Hematopoietic multipotent progenitor cell treated with erythropoietin and hydrocortisone succinate and interleukin-3 and kit ligand, for 6 days (in vitro differentiated cells): Measurements from ENCODE around the gene GOLT1B.
A peak's percentile ranks its signal among the peaks of the same experiment; 100 is the strongest.
"Not testable (repeated sequence)": the region's sequence is repeated elsewhere in the genome, so short reads cannot be mapped to it uniquely, and the experiment has no call there.

Experiments used
- DNase-seq: peaks from one replicate; pipeline ENCODE4 v3.0.0-alpha.2; 2015

Gene GOLT1B

GRCh38 chr12:21501258-21502163, at the start of gene GOLT1B, which contains the start of gene RECQL:
Gene GOLT1B, plus strand, starts transcription at chr12:21501789. Its CDS starts 135 bp downstream, at chr12:21501924.
Gene RECQL, minus strand, starts transcription at chr12:21501635. Its CDS starts 2,065 bp downstream, at chr12:21499570.
- peak; percentile 99 for DNase-seq

- no peak for DNase-seq
These were observed 48.2 kb upstream of the GOLT1B start for GRCh38 chr12:21453312-21453852.

DNA sequence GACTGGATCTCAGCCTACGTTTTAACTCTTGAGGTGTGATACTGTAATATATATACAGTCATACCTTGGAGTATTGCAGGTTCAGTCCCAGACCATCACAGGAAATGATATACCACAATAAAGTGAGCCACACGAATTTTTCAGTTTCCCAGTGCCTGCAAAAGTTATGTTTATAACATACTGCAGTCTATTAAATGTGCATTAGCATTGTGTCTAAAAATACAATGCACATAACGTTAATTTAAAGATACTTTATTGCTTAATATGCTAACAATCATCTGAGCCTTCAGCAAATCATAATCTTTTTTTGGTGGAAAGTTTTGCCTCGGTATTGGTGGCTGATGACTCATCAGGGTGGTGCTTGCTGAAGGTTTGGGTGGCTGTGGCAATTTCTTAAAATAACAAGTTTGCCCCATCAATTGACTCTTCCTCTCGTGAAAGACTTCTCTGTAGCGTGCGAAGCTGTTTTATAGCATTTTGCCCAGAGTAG, 45.3 kb upstream of the GOLT1B start:
- peak; percentile 7 for DNase-seq

- no peak for DNase-seq
These were observed 42.1 kb upstream of the GOLT1B start for GRCh38 chr12:21459474-21459873.

DNA sequence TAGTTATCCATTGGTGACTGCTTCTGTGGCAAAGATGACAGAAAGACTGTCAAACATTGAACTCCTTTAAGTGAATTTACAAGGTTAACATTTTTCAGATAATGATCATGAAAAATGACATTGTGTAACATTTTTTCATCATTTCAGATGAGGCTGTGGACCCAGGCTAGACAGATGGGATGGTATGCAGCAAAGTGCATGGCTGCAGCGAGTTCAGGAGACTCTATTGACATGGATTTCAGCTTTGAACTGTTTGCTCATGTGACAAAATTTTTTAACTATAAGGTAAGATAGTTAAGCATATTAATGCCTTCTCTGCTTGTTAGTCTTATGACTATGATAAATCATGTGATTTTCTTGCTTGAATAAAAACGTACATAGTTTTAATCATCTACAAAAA, 34.3 kb upstream of the GOLT1B start:
- not testable (repeated sequence) for DNase-seq

- DNase-seq = no peak
These were observed 30.3 kb upstream of the GOLT1B start for GRCh38 chr12:21471294-21471693.

GRCh38 chr12:21472197-21472823, 29.3 kb upstream of the GOLT1B start:
- no peak for DNase-seq

DNA sequence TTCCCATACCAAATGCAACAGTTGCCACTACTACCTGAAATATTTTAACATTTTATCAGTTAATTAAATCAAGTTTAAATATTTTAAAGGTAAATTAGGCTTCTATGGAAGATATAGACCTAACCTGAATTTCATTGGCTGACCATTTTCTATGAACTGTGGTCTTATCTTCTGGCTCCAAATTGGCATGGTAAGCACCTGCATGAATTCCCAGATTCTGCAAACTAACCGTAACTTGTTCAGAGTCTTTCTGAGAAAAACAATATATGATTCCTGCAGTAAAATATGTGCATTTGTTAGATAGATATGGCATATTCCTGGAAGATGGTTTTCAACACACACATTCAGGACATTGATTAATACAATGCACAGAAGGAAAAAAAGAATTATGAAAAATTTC, 26.0 kb upstream of the GOLT1B start:
- DNase-seq = no peak

- no peak for DNase-seq
These were observed 24.6 kb upstream of the GOLT1B start for GRCh38 chr12:21476949-21477348.

GRCh38 chr12:21478756-21479455, 22.7 kb upstream of the GOLT1B start:
- DNase-seq = no peak

DNA sequence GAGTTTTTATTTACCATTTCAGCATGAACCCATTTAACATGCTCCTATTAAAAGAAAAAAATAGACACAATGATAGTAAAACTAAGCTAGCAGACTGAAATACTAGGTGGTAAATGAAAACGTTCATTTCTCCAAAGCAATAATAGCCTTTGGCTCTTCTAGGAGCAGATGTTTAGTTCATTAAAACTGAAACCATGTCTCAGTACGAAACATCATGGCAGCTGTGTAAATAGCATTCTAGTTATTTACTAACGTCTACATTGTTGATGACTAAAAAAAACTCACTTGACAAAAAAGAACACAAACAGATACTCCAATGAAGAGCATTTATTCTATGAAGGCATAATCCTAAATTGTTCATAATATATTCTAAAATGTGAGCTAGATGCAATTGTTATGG, 18.1 kb upstream of the GOLT1B start:
- no peak for DNase-seq

DNA sequence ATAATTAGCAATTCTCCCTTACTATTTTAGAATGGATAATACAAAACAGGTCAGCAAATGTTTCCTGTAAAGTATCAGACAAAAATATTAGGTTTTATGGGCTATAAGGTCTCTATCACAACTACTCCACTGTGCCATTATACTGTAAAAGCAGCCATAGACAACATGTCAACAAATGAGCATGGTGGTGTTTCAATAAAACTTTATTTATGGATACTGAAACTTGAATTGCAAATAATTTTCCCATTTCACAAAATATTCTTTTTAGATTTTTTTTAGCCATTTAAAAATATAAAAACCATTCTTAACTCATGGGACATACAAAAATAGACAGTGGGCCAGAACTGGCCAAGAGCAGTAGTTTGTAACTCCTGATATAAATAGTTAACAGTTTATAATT, 15.6 kb upstream of the GOLT1B start:
- no peak for DNase-seq

GRCh38 chr12:21499765-21500164, 1.8 kb upstream of the GOLT1B start:
- no peak for DNase-seq

- DNase-seq = no peak
These were observed 767 bp upstream of the GOLT1B start for GRCh38 chr12:21500786-21501257.

- DNase-seq = peak; percentile 63
These were observed 541 bp downstream of the GOLT1B start for GRCh38 chr12:21502164-21502496.

- DNase-seq = peak; percentile 16
These were observed 1.3 kb downstream of the GOLT1B start for GRCh38 chr12:21502872-21503271.

- no peak for DNase-seq
These were observed 4.3 kb downstream of the GOLT1B start for GRCh38 chr12:21505888-21506287.

DNA sequence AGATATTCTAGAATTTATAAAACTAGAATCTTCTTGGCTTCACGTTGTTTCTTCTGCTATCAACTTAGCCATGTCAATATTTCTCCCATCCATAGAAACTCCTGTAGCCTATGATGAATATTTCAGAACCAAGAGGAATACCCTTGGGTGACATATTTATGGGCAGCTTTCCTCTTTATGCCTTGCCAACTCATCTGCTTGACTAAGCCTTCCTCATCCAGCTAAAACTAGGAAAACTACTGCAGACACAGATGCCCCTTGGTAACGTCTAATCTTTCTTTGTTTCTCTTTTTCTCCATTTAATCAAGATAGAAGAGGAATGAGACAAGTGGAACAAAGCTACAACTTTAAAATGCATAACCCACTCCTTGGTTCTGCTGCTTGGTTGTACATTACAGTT, 6.3 kb downstream of the GOLT1B start:
- DNase-seq = no peak

GRCh38 chr12:21509768-21510167, 8.2 kb downstream of the GOLT1B start:
- no peak for DNase-seq

GRCh38 chr12:21516281-21516680, 14.7 kb downstream of the GOLT1B start:
- no peak for DNase-seq

- DNase-seq = no peak
These were observed 16.9 kb downstream of the GOLT1B start for GRCh38 chr12:21518451-21518850.

DNA sequence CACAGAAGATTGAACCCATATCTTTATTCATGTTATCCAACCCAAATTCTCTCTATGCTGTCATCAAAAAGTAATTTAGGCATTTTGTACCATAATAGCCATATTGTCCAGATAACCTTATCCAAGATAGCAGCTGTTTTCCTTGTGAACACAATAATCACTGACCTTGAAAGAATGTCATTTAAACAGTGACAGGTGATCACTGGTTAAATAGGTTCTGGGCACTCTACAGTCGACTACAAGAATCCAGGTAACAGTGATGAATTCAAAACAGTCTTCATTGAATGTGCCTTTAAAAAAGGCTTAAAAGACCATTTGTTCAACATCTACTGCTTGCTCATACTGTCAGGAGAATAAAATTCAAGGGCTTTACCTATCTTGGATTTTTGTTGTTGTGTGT, 20.0 kb downstream of the GOLT1B start:
- DNase-seq = no peak

DNA sequence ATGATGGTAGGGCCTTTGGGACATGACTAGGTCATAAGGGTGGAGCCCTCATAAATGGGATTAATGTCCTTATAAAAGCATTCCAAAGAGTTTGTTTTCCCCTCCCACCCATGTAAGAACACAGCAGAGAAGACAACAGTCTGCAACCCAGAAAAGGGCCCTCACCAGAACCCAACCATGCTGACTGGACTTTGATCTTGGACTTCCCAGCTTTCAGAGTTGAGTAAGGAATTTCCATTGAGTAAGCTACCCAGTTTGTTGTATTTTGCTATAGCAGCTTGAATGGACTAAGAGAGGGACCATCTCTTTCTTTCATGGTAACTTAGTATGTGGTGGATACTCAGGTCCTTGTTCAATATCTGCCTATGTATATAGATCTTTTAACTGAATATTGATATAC, 21.6 kb downstream of the GOLT1B start:
- no peak for DNase-seq
